HG03432 (cell line): ENCODE results near the gene FOSL1.
A peak's percentile ranks its signal among the peaks of the same experiment; 100 is the strongest.

Source experiments
- ATAC-seq: cut with Tn5 transposase; IDR thresholded peaks from one replicate; pipeline ENCODE4 v1.9.1; 2021; ENCODE audit warnings: mild to moderate bottlenecking, moderate library complexity; ENCODE audit not compliant: unreplicated experiment

The FOSL1 gene

GRCh38 chr11:65883058-65883761, 17.0 kb downstream of the FOSL1 start:
- ATAC-seq, result no peak

- ATAC-seq, result no peak
Observed at GRCh38 chr11:65882120-65883057, 17.8 kb downstream of the FOSL1 start.

DNA sequence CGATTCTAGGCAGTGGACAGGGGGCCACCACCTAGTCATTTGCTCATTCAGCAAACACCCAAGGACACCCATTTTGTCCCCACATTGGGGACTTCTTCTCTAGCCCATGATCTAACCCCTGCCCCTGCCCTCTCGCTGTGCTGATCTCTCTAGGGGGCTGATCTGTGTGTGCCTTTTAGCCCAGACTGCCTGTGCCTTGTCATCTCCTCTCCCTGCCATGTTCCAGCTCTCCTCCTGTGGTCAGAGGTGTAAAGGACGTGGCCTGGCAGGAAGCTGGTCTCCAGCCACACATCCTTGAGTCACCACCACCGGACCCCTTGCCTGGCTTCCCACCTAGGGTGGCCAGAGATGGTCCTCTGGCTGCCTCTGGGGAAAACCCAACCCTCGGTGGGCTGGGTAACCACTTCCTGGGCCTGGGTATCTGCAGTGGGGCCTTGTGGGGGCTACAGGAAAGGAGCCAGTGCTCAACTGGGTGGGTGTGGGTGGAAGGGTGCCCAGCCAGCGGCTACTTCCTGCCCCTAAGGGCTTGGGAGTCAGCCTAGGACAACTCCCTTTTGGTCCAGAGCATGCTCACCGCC, 19.3 kb downstream of the FOSL1 start:
- ATAC-seq, result no peak

GRCh38 chr11:65880027-65880426, 20.2 kb downstream of the FOSL1 start:
- ATAC-seq, result no peak

DNA sequence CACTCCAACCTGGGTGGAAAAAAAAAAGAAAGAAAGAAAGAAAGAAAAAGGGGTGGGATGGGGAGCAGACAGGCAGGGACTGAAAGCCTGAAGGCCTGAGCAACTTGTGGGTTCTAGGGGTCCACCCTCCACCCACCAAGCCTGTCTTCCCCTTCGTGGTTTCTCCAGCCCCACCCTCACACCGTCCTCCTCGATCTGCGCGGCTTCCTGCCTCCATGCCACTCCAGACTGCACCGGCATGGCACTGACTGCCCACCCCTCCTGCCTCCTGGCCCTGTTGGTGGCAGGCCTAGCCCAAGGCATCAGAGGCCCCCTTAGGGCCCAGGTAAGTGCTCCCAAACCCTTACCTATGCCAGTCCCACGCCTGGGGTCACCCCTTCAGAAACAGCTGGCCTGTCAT, 20.6 kb downstream of the FOSL1 start, which contains the start of gene CTSW:
Gene CTSW (plus strand): TSS at position 221 of the 400 bp plus-strand sequence. CDS start 18 bp downstream, at position 239.
- ATAC-seq, result no peak

GRCh38 chr11:65873318-65874156, 26.7 kb downstream of the FOSL1 start:
- ATAC-seq, result peak; percentile 81

DNA sequence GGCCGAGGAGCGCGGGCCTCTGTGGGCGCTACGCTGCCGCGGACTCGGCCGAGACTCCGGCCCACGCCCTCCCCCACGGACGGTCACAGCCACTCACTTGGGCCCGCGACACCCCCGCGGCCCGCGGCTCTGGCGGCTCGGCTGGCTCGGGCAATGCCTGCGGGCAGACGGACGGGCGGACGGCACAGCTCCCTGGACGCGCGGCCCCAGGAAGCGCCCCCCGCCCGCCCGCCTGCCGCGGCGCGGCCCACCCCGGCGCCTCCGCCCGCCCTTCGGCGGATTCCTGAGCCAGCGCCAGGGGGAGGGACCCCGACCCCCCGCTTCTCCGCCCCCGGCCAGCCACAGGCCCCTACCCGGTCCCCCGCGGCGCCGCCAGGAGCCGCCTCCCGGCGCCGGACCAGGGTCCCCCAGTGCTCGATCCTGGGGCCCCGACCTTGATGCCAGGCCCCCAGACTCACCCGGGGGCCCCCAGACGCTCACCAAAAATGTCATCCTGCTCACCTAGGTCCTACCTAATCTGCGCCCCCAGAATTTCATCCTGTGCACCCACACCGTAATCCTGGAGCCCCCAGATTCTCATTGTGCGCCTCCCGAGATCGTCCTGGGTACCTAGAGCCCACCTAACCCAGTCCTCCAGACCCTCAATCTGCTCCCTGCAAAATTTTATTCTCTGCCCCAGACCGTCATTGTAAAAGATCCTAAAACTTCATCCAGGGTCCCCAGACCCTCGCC, 27.4 kb downstream of the FOSL1 start, which contains the start of gene EFEMP2:
Gene EFEMP2 (minus strand): TSS at position 215 of the 732 bp plus-strand sequence. CDS start 446 bp downstream, outside the sequence.
- no peak for ATAC-seq

- no peak for ATAC-seq
Observed at GRCh38 chr11:65871811-65872548, 28.2 kb downstream of the FOSL1 start.

DNA sequence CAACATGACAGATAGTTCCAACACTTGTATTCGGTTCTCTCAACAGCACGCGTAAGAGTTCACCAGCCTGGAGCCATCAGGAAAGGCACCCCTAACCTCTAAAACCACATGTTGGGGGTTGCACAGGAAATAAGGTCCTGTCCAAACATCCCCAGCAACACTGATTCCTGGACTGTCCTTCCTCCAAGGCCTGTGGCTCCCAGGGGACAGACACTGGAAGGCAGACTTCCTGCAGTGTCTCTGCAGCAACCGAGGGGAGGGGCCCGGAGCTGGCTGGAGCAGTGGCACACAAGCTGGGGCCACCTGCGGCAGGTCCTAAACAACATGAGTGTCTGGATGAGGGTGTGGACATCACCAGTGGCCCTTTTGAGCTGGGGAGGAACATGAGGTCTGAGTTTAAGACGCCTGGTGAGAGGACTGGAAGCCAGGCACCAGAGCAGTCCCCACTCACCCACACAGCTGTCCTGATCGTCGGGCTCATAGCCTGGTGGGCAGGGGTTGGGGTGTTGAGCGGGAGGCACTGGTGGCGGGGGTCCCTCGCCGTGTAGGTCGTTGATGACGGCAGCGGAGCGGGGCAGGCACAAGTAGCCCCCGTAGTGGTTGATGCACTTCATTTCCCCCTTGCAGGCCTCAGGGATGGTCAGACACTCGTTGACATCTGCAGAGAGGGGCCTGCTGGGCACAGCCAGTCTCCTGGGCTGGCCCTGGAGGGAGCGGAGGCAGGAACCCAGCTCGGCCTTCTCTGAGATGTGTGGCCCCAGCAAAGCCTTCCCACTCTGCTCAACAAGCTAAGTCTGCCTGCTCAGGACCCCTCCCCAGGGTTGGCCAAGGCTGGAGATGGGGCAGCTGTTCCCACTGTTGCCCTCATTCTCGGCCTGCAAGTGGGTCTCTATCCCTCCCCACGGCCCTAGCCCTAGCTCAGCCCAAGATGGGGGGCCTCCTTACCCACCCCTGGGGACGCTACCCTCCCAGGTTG, 29.2 kb downstream of the FOSL1 start:
- no peak for ATAC-seq

- ATAC-seq, result no peak
Observed at GRCh38 chr11:65870307-65870658, 29.9 kb downstream of the FOSL1 start.

GRCh38 chr11:65869643-65870306, 30.4 kb downstream of the FOSL1 start:
- no peak for ATAC-seq

- no peak for ATAC-seq
Observed at GRCh38 chr11:65868907-65869306, 31.3 kb downstream of the FOSL1 start.

GRCh38 chr11:65868076-65868667, 32.0 kb downstream of the FOSL1 start:
- ATAC-seq, result no peak

DNA sequence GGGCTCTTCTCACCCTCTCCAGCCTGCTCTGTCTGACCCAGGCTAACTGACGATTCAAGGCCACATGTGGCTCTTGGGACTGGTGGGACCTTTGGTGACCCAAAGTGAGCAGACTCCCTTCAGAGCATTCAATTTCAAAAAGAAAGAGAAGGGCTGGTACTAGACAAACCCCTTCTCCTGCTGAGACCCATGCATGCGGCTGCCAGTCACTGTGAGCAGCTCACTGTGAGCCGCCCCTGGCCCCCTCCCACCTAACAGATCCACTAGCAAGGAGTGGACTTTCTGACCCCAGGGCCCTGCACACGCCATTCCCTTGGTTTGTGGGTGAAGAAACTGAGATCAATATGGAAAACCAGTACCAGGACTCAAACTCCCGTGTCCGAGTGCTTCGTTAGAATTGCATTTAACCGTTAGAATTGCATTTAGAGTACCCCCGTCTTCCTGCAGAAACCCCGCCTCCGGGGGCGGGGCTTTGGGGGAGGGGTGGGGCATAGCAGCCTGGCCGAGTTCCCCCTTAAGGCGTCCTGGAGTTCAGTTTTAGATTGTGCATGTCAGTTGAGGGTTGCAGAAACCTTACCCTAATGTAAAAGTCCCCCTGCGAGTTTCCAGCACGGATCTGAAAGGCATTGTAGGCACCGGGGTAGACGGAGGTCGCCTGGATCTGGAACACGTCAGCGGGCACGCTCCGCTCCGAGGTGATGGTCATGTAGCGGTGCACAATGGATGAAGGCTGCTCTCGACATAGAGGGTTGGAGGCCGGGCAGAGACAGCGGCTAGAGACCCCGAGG, 32.7 kb downstream of the FOSL1 start:
- ATAC-seq, result no peak

DNA sequence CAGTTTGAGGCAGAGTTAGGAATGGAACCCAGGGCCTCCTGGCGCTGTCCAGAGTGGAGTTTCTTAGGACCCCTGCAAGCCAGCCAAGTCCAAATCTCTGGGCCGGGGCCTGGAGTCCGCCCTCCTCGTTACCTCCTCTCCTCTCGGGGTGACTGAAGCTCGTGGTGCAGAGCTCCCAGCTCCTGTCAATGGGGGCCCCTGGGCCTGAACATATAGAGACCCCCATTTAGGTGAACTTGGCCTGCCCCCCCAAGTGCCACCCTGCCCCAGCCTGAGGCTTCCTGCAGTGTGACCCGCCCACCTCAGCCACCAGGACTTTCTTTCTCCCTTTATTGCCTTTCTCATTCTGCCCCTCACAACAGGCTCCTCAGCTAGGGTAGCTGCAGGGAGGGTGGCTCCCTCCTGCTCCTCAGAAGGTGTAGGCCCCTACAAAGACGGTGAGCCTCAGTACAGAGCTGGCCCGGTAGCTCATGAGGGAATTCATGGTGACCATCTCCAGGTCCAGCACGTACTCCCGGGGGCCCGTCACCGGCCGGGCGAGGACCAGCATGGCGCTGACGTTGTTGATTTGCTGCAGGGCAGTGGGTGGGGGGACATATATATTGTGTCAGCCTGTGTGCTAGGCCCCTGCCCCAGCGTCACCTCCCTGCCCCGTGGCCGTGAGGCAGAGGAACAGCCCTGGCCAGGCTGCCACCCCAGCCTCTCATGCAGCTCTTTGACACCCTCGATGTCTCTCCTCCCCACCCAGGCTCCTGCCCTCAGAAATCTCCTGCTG, 33.5 kb downstream of the FOSL1 start:
- ATAC-seq, result no peak
